DOHH2 (cell line): ENCODE measurements around the gene KRT222.

Source experiments
- EZH2phosphoT487 ChIP-seq: fragments of 200-600 bp; sonication (generic); IDR thresholded peaks from 2 replicates; pipeline ENCODE4 v1.6.1; 2017; ENCODE audit warnings: borderline replicate concordance, mild to moderate bottlenecking, antibody characterized with exemption, low read length, moderate library complexity, mixed read lengths
- TF ChIP-seq, protein P1 (sequence below): fragments of 200-600 bp; sonication (generic); IDR thresholded peaks from one replicate; pipeline ENCODE4 v1.5.1; 2014; ENCODE audit warnings: antibody characterized with exemption, mild to moderate bottlenecking, low read depth, low read length; ENCODE audit not compliant: poor library complexity, severe bottlenecking

DNA sequence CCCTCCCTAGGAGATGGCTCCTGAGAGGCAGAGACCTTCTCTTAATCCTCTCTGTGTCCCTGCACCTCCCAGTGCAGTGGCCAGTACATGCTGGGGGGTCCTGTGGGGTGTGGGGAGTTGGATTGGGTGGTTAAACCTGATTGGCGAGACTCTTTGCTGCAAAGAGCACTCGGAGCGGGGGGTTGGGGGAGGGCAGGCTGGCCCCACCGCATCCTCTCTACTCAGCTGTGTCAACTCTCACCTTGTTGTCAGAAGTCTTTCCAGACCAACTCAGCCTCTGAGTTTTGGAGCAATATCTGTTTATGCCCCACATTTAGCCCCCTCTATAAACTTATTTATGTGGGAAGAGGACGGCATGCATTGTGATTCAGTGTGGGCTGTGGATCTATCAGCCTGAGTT is 57.3 kb downstream of the KRT222 start:
- TF ChIP-seq, protein P1, sequence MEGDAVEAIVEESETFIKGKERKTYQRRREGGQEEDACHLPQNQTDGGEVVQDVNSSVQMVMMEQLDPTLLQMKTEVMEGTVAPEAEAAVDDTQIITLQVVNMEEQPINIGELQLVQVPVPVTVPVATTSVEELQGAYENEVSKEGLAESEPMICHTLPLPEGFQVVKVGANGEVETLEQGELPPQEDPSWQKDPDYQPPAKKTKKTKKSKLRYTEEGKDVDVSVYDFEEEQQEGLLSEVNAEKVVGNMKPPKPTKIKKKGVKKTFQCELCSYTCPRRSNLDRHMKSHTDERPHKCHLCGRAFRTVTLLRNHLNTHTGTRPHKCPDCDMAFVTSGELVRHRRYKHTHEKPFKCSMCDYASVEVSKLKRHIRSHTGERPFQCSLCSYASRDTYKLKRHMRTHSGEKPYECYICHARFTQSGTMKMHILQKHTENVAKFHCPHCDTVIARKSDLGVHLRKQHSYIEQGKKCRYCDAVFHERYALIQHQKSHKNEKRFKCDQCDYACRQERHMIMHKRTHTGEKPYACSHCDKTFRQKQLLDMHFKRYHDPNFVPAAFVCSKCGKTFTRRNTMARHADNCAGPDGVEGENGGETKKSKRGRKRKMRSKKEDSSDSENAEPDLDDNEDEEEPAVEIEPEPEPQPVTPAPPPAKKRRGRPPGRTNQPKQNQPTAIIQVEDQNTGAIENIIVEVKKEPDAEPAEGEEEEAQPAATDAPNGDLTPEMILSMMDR, result no peak
- TF ChIP-seq EZH2phosphoT487, result no peak
